ENCODE data around the gene LYPLA2. TPM values are rescaled to one million over a fixed set of nuclear protein-coding genes. Genes with fewer than 3 reads are reported as not detected.

The LYPLA2 gene
- total and polyA plus RNA-seq, 2 of the 4 experiments (the other 2 are of a cell fraction) = 44.3 to 78.6 TPM

- ChIA-PET POLR2A (ENCODE audit: unreplicated experiment) (no interaction called here), CTCF (interaction anchor here (0.8 kb wide), 1 partner anchor 9 kb away, joined by 3 read pairs; no protein-coding TSS in a partner anchor)
- H2AFZ ChIP-seq (replicated peaks; ENCODE audit: low read length, poor library complexity) = no peak overlapping the region
- no peak overlapping the region for H3K4me2 ChIP-seq (ENCODE audit: low read depth, low read length)
- no peak overlapping the region for H2BK120ac ChIP-seq (ENCODE audit: low read depth, low read length)
- in situ Hi-C loops (cut with MboI; ENCODE audit: low sequenced_read_pairs) (no loop called here), dilution Hi-C loops (cut with HindIII; ENCODE audit: low sequenced_read_pairs, unreplicated experiment) (no loop called here), intact Hi-C loops (cut with micrococcal nuclease) (no loop called here)
- no CpG with 5 or more reads among the region's 10 CpGs for WGBS, 2 experiments (ENCODE audit: extremely low coverage in 2 of 2, insufficient read length in 1 of 2)
- no peak overlapping the region for H3K18ac ChIP-seq (ENCODE audit: low read depth, low read length)
- H3K14ac ChIP-seq (replicated peaks; ENCODE audit: low read depth, low read length) = no peak overlapping the region
- peaks cover 17 to 33% of the 10 kb centered on the region in 2 experiments for H3K79me1 ChIP-seq (ENCODE audit: low read depth in 1 of 2, low read length in 2 of 2)
- no peak overlapping the region for H4K5ac ChIP-seq (ENCODE audit: low read depth, low read length)
- BruUV-seq (replicated peaks) = TSS peak; percentile 60
- TF ChIP-seq USF2 (IDR thresholded peaks at IDR 0.05; ENCODE audit: low read depth, low read length) (no peak), CEBPB (IDR thresholded peaks at IDR 0.05; ENCODE audit: low read depth, low read length) (no peak), RFX5 (IDR thresholded peaks at IDR 0.05; ENCODE audit: low read depth, low read length) (no peak), CTCF (conservative IDR thresholded peaks at IDR 0.05; ENCODE audit: low read depth, low read length) (no peak), POLR2A (IDR thresholded peaks at IDR 0.05; ENCODE audit: low read depth, low read length) (no peak), RCOR1 (IDR thresholded peaks at IDR 0.05; ENCODE audit: insufficient replicate concordance, low read length) (no peak), ELK1 (IDR thresholded peaks at IDR 0.05; ENCODE audit: borderline replicate concordance, low read depth, low read length) (no peak), NFE2L2 (IDR thresholded peaks at IDR 0.05; ENCODE audit: low read depth, low read length) (no peak), BHLHE40 (IDR thresholded peaks at IDR 0.05; ENCODE audit: low read depth, low read length) (no peak), CHD1 (IDR thresholded peaks at IDR 0.05; ENCODE audit: low read depth, low read length) (no peak), MAFK (IDR thresholded peaks at IDR 0.05; ENCODE audit: low read depth, low read length) (no peak), SMC3 (IDR thresholded peaks at IDR 0.05; ENCODE audit: low read depth, low read length) (no peak)
- ATAC-seq (ENCODE audit: low read depth) (no peak), DNase-seq (no peak)
- H2BK15ac ChIP-seq (ENCODE audit: low read depth, low read length) = no peak overlapping the region
- no peaks in the 10 kb centered on the region for H3K27me3 ChIP-seq (ENCODE audit: control insufficient read depth, insufficient read depth, low read length)
- no peak overlapping the region for H3K4me3 ChIP-seq (ENCODE audit: insufficient read depth, low read depth, low read length)
- H4K8ac ChIP-seq (ENCODE audit: low read depth in 2 of 2, low read length in 2 of 2) = no peak overlapping the region
- no peak overlapping the region for H3K56ac ChIP-seq (ENCODE audit: extremely low read depth, insufficient read depth, low read length)
- no peaks in the 10 kb centered on the region for H4K20me1 ChIP-seq (ENCODE audit: insufficient read depth, low read length)
- H3K23ac ChIP-seq (ENCODE audit: low read depth, low read length) = no peak overlapping the region
- peaks cover 7% of the 10 kb centered on the region; the same call in 1 of the 2 replicates for H3K4me1 ChIP-seq (ENCODE audit: control insufficient read depth, insufficient read depth, low read length)
- no peak overlapping the region for H3K27ac ChIP-seq (ENCODE audit: insufficient read depth, low read length)
- H2BK20ac ChIP-seq (ENCODE audit: low read depth, low read length) = no peak overlapping the region
- H3K9me3 ChIP-seq (ENCODE audit: control insufficient read depth, insufficient read depth, low read length) = no peaks in the 10 kb centered on the region
- peaks cover 19% of the 10 kb centered on the region for H3K36me3 ChIP-seq (ENCODE audit: control insufficient read depth, insufficient read depth, low read length)
- no peak overlapping the region for H3K4ac ChIP-seq (ENCODE audit: low read depth, low read length)
- peaks cover 12% of the 10 kb centered on the region; the same call in 1 of the 2 replicates for H3K9me1 ChIP-seq (ENCODE audit: insufficient read depth, low read length)
- no peak overlapping the region for H4K91ac ChIP-seq (ENCODE audit: insufficient read depth, low read depth, low read length)
- H3K9ac ChIP-seq (ENCODE audit: low read depth, low read length) = no peak overlapping the region
- peak overlapping the region; percentile 75 for H2AK9ac ChIP-seq (replicated peaks; ENCODE audit: low read depth, low read length, poor library complexity)
- H2BK5ac ChIP-seq (ENCODE audit: low read depth, low read length, poor library complexity, severe bottlenecking) = no peak overlapping the region
- H2AK5ac ChIP-seq (ENCODE audit: low read depth, low read length) = no peak overlapping the region
Observed at GRCh38 chr1:23801876-23802275, 10.9 kb downstream of the LYPLA2 start.

Measured in IMR-90 (cell line).